NCI-H748 (cell line): Measurements from ENCODE around the gene MCFD2.

Experiments used
- DNase-seq: peaks from one replicate; lab custom pipeline; 2025; ENCODE audit not compliant: unreplicated experiment; lab: John Stamatoyannopoulos, UW

Gene MCFD2

GRCh38 chr2:46915281-46915810, at the start of gene MCFD2:
Gene MCFD2 (minus strand): TSS chr2:46915806. CDS start chr2:46909171, 6,635 bp downstream.
- no peak for DNase-seq

GRCh38 chr2:46964835-46965560, 49.4 kb upstream of the MCFD2 start:
- no peak for DNase-seq

- no peak for DNase-seq
Observed at GRCh38 chr2:46963941-46964673, 48.5 kb upstream of the MCFD2 start.

GRCh38 chr2:46963210-46963609, 47.6 kb upstream of the MCFD2 start:
- DNase-seq: no peak

GRCh38 chr2:46962751-46963150, 47.1 kb upstream of the MCFD2 start:
- DNase-seq: no peak

GRCh38 chr2:46960618-46961017, 45.0 kb upstream of the MCFD2 start:
- DNase-seq: no peak

GRCh38 chr2:46958431-46959017, 42.9 kb upstream of the MCFD2 start:
- no peak for DNase-seq

GRCh38 chr2:46956981-46957531, 41.5 kb upstream of the MCFD2 start:
- no peak for DNase-seq

- no peak for DNase-seq
Observed at GRCh38 chr2:46955764-46956163, 40.2 kb upstream of the MCFD2 start.

- DNase-seq: no peak
Observed at GRCh38 chr2:46954951-46955571, 39.5 kb upstream of the MCFD2 start.

GRCh38 chr2:46952171-46952570, 36.6 kb upstream of the MCFD2 start:
- DNase-seq: no peak

GRCh38 chr2:46951290-46952064, 35.9 kb upstream of the MCFD2 start:
- DNase-seq: no peak

GRCh38 chr2:46950314-46950713, 34.7 kb upstream of the MCFD2 start:
- DNase-seq: no peak

- DNase-seq: no peak
Observed at GRCh38 chr2:46947841-46948240, 32.2 kb upstream of the MCFD2 start.

- no peak for DNase-seq
Observed at GRCh38 chr2:46945671-46946070, 30.1 kb upstream of the MCFD2 start.

- no peak for DNase-seq
Observed at GRCh38 chr2:46943881-46944798, 28.5 kb upstream of the MCFD2 start.

GRCh38 chr2:46942891-46943626, 27.5 kb upstream of the MCFD2 start:
- DNase-seq: no peak

GRCh38 chr2:46942143-46942526, 26.5 kb upstream of the MCFD2 start:
- peak; percentile 19 for DNase-seq
